Activated CD4-positive, alpha-beta T cell treated with anti-CD3 and anti-CD28 coated beads for 4 hours (primary cell): Measurements from ENCODE around the gene BEGAIN.
"Not testable (repeated sequence)": the region's sequence is repeated elsewhere in the genome, so short reads cannot be mapped to it uniquely, and the experiment has no call there.

Experiments used
- DNase-seq, 2 donors: peaks; one replicate each; pipeline ENCODE4 v3.0.0-alpha.2; 2020

The BEGAIN gene

DNA sequence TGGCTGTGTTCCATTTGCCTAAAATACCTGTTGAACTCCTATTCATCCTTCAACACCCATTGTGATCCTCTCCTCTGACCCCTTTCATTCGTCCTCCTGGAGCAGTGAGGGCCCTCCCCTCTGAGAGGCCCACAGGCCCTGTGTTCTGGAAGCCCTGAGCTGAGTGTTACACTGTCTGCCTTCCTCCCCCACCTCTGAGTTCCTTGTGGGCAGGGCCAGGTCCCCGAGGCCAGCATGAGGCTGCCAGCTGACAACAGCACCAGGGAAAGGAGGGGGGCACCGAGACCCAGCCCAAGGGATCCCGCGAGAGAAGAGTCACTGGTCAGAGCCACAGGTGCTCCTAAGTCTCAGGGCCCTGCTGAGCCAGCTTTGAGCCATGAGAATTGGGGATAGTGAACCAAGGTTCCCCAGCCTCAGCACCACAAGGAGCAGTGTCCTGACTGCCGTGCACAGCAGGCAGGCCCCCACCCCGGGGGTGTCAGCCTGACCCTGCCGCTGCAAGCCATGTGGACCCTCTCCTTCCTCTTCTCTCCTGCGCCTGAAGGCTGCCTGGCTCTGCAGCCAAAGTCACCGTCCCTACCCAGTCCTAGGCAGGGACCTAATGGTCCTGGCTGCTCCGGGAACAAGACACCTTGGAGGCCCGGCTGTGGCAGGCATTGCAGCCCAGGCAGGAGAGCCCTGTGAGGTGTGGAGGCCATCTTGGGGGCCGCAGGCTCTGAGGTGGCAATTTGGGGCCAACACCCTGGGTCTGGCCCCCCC lies 52.5 kb downstream of the BEGAIN start:
- no peak for DNase-seq

- DNase-seq: peak in 1 of 2 donors; percentile 1
Observed at GRCh38 chr14:100533656-100534485, 53.3 kb downstream of the BEGAIN start.

DNA sequence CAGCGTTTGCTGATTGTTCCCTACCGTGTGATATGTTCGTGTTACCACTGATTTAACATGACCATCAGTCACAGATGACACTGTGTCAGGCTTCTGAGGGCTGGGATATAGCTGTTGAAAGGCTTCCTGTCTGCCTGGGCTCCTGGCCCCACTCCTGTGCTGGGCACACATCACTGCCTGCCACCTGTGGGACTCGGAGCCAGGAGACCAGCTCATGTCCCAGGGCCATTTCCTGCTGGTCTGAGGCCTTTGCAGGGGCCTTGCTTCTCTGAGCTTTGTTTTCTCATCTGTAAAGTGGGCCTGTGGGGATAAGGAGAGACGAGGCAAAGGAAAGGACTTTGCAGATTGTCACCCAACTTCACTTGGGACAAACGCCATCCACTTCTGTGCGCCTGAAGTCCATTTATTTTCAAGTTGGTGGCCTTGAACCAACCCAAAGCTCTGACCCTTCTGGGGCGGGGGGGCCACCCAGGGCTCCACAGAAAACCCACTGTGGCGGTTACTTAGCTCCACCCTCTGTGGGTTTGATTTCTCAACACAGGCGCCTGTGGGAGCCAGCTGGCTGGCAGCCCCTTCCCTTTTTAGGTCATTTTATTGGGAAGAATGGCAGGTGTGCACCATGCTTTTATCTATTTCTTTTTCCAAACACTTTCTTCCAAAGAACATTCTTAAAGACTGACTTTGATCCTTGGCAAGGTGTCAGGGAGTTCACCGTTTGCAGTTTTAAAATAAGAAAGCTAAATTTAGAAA lies 54.1 kb downstream of the BEGAIN start:
- no peak for DNase-seq

- no peak for DNase-seq
Observed at GRCh38 chr14:100532154-100532861, 54.9 kb downstream of the BEGAIN start.

DNA sequence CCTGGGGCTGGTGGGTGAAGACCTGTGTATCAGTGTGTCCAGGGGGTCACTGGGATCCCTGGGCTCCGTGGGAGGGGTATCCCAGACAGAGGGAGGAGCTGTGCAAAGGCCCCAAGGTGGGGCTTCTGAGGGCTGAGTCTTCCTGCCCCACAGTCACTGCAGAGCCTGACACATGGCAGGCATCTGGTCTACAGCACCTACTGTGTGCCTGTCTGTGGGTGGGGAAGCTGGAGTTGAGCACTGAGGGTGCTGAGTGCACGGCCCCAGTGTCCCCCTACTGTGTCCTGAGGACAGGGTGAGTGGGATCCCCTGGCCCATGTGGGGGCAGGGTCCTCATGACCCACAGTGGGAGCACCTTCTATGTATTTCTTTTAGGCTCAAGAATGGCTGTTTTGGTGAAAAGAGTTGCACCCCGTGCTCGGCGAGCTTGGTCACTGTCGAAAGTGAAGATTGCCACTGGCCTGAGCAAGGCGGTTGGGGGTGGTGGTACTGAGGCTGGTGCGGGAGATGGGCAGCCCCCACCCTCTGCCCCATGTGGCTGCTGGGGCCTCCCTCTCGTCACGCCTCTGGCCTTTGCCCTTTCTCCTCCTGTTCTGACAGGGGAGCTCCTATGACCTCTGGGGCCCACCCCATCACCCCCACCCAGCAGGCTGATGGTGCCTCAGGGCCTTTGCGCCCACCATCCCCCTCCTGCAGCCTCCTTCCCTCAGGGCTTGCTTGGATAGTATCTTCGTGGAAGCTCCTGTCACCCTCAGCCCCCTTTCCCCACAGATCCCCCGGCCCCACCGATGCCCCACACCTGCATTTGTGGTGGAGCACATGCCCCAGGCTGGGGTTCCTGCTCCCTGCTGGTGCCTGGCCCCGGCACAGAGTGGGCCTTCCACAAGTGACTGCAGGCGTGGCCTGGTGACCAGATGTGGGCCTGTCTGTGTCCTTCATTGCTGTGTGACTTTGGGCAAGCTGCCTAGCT lies 55.8 kb downstream of the BEGAIN start:
- no peak for DNase-seq

DNA sequence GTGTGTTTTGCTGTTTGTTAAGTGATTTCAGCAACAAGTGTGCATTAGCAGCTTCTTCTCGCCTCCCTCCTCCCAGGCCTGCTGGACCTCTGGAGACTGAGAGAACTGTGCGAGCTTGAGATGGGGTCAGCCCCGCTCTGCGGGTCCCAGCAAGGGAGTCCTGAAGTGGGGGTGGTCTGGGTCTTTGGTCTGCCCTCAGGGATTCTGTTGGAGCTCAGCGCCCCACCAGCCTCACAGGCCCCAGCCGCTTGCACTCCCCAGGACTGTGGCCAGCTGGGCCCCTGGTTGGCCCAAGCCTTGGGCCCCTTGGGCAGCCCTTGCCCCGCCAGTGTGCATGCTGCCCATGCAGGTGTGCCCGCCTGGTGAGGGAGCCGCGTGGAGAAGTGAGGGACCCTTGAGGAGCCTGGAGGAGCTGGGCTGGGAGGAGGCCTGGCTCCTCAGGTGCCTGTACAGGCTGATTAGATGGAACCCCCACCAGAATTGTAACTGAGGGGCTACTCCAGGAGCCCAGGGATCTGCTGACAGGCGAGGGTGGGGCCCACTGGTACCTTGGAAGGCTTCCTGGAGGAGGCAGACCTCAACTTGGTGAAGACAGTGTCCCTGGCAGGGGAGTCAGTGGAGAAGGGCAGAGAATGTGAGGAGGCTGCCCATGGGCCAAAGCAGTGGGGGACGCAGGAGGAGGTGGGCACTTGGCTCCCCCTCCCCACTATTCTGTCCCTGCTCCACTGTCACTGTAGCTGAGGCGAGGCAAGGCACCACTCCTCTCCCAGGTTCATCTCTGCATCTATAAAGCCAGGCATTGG lies 56.7 kb downstream of the BEGAIN start:
- DNase-seq: no peak

DNA sequence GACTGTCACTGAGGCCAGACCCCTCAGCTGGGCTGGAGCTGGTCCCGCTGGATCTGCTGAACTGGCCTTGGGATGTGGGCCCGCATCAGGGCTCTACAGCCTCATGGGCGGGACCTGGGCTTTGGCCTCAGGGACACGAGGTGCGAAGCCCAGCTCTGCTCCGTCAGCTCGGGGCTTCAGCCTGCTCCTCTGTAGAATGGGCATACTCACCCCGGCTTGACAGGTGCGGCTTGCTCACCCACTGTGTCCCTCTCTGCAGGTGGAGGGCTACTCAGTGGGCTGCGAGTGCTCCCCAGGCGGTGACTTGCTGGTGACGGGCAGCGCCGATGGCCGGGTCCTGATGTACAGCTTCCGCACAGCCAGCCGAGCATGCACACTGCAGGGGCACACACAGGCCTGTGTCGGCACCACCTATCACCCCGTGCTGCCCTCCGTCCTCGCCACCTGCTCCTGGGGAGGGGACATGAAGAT lies 57.6 kb downstream of the BEGAIN start:
- DNase-seq: no peak

DNA sequence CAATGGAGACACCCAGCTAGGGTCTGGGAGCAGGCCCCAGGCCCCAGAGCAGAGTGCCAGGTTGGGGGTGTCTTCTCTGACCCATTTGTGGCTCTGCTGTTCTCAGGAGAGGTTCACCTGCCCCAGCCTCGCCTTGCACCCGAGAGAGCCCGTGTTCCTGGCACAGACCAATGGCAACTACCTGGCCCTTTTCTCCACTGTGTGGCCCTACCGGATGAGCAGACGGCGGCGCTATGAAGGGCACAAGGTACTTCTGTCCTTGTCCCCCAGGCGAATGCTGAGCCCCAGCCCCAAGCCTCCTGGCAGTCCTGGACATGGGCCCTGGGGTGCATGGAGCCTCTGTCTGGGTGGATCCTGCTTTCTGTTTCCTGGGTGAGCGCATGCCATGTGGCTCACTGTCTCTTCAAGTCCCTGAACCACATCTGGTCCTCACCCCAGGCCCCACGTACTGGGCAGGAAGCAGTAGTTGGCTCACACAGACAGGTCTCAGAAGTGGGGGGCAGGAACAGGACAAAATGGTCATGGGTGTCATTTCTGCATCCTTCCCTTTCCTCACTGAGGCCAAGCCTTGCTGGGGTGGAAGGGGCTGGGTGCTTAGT lies 58.2 kb downstream of the BEGAIN start:
- no peak for DNase-seq

DNA sequence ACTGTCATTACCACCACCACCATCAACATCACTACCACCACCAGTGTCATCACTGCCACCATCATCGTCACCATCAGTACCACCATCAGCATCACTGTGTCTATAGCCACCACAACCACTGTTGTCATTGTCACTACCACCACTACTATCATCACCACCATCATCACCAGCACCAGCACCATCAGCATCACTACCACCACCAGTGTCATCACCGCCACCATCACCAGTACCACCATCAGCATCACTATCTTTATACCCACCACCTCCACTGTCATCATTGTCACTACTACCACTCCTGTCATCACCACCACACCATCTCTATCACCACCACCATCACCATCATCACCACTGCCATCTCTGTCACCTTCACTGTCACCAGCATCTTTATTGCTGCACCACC lies 60.6 kb downstream of the BEGAIN start:
- no peak for DNase-seq

DNA sequence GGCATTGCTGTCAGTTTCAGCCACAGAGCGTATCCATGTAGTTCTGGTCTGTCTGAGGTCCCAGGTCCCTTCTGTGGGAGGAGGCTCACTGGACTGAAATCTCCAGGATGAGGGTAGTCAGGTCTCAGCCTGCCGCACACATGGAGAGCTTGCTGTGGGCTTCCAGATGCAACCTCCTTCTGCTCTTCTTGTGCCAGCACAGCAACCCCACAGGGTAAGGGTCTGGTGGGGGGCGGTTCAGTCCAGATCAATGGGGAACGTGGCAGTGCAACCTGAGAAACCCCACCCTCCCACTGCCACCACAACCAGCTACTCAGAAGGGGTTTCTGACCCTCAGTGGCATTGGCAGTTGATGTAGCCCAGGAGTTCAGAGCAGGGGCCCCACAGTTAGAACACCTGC lies 61.2 kb downstream of the BEGAIN start:
- no peak for DNase-seq

DNA sequence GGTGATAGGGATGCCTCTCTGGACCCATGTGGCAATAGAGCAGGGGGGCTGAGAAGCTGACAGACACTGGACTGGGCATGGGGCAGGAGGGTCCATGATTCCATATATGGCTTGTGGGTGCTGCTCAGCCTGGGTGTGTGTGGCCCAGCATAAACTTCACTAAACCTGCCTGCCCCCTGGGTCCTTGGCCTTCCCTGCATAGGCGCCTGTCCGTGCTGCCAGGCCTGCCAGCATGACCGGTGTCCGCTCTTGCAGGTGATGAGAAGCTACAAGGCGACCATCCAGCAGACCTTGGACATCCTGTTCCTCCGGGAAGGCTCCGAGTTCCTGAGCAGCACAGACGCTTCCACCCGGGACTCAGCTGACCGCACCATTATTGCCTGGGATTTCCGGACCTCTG lies 61.6 kb downstream of the BEGAIN start:
- DNase-seq: no peak

GRCh38 chr14:100524933-100525243 lies 62.3 kb downstream of the BEGAIN start:
- DNase-seq: peak in 1 of 2 donors; percentile 24

DNA sequence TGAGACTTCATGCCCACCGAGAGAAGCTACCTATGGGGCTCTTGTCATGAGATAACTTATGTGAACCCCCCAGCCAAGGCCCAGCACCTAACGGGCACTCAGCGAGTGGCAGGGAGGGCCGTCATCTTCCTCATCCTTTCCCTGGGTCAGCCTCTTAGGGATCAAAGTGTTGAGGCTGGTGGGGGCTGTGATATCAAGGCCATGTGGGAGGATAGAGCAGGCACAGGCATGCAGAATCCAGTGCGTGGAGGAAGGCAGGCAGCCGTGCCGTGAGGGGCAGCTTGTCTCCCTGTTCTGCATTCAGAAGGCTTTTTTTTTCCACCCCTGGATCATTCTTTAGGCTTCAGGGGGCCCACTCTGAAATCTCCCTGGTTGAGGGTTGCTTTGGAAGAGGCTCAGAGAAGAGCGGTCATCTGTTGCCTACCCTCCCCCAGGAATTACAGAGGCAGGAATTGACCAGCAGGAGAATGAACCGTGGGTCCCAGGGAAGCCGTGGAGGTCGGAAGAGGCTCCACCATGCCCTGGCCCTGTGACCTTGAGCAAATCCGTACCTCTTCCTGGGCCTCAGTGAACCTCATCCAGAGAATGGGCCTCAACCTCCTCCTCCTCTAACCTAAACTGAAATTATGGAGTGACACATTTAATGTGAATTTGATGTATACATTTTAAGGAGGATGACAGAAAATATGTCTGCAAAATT lies 62.8 kb downstream of the BEGAIN start:
- DNase-seq: no peak

DNA sequence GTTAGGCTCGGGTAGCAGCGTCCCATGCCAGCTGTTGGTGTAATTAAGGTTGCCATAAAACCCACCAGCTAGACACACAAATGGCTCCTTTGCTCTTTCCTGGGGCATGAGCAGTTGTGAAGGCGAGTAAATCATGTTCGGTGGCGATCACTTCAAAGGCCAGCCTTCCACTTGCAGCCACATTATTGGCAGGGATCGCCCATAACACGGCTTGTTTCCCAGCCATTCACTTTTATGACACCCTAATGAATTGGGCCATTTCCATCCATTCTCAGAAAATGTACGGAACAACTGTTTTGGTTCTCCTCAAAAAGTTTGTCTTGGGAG lies 63.4 kb downstream of the BEGAIN start:
- no peak for DNase-seq

DNA sequence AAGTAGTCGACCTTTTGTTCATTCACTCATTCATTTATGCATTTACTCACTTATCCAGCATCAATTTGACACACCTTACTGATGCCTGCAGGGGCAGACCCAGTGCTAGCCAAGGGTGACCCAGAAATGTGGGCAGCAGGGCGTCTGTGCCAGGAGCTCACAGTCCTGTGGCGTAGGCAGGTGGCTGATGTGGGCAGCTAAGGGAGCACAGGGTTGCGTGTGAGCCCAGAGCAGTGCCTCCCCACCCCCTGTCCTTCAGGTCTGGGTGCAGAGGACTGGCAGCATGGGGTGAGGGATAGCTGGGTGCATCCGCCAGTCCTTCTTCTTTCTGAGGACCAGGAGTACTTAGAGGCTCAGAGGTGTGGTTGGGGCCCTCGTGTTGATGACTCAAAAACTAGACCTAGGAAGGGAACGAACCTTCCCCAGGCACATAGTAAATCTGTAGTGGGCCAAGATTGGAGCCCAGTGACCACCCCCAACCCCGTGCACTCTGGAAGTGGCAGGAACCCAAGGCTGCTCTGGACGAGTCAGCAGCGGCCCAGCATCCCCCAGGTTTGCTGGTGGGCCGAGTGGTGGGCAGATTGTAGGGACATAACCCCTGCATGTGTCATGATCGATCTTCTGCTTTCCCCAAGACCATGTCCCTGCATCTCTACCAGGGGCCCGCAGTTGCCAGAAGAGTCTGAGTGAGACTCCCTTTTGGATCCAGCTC lies 63.9 kb downstream of the BEGAIN start:
- no peak for DNase-seq

- DNase-seq: no peak
Observed at GRCh38 chr14:100522616-100523099, 64.6 kb downstream of the BEGAIN start.

GRCh38 chr14:100506053-100506452 lies 81.2 kb downstream of the BEGAIN start:
- not testable (repeated sequence) for DNase-seq

- DNase-seq: no peak
Observed at GRCh38 chr14:100504372-100505078, 82.7 kb downstream of the BEGAIN start.
